Progenitor cell of endocrine pancreas (in vitro differentiated cells): ENCODE data around the gene MLF1. TPM values are rescaled to one million over a fixed set of nuclear protein-coding genes. Genes with fewer than 3 reads are reported as not detected.
A peak's percentile ranks its signal among the peaks of the same experiment; 100 is the strongest.

Source experiments
- DNase-seq: peaks from one replicate; pipeline ENCODE4 v3.0.0; 2021; ENCODE audit warnings: low spot score; ENCODE audit not compliant: unreplicated experiment
- H3K27ac Mint-ChIP-seq: 2 replicates; pipeline ENCODE4 v1.8.0; 2021; ENCODE audit warnings: mild to moderate bottlenecking, moderate library complexity, mixed read lengths
- H3K27me3 Mint-ChIP-seq: 2 replicates; pipeline ENCODE4 v1.8.0; 2021; ENCODE audit warnings: mixed read lengths
- H3K36me3 Mint-ChIP-seq: 2 replicates; pipeline ENCODE4 v1.8.0; 2022; ENCODE audit warnings: mixed read lengths; ENCODE audit not compliant: insufficient read depth
- H3K4me1 Mint-ChIP-seq: 2 replicates; pipeline ENCODE4 v1.8.0; 2021; ENCODE audit warnings: low read depth, mixed read lengths
- H3K4me3 Mint-ChIP-seq: 2 replicates; pipeline ENCODE4 v1.8.0; 2021; ENCODE audit warnings: low read depth, mild to moderate bottlenecking, moderate library complexity, mixed read lengths
- H3K9me3 Mint-ChIP-seq: 2 replicates; pipeline ENCODE4 v1.8.0; 2021; ENCODE audit warnings: low read depth, mixed read lengths
- total RNA-seq: library from RNA; stranded (reverse); gene quantifications from 2 replicates; pipeline ENCODE4 v1.2.1, GENCODE V29; 2021
- TF ChIP-seq, protein P1 (sequence below): fragments of 200-600 bp; sonication (generic); IDR thresholded peaks from one replicate; pipeline ENCODE4 v1.5.0; 2021; ENCODE audit warnings: antibody characterized with exemption, mild to moderate bottlenecking; ENCODE audit not compliant: unreplicated experiment

The MLF1 gene
- total RNA-seq, 1 donor from 2014 or later, result 21.7 TPM

DNA sequence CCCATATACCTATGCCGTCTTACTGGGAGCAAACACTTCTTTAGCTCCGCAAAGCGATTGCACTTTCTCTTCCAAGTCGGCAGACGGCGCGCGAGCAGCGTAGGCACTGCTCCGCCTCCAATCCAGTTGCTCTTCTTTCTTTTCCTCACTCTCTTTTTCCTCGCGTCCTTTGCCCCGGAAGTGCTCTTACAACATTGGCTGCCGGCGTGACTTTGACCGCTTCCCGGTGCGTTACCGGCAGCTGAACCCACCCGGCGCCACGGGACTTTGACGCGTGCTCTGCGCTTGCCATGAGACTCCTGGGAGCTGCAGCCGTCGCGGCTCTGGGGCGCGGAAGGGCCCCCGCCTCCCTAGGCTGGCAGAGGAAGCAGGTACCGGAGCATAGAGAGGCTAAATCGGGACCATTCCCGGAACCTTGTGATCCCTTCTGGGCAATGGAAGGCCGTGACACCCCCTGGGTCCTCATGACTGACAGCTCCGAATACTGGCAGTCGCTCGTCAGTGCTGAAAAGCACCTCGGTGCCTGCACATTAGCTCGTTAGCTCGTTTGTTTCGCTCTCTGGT, 73.4 kb downstream of the MLF1 start, which contains the start of gene GFM1:
Gene GFM1, plus strand, starts transcription at position 183 of the 564 bp plus-strand sequence. Its CDS starts 108 bp downstream, at position 291.
- H3K36me3 Mint-ChIP-seq, result peaks cover 2% of the 10 kb centered on the region
- H3K9me3 Mint-ChIP-seq, result no peaks in the 10 kb centered on the region
- H3K27ac Mint-ChIP-seq, result peak within 1 kb of the TSS; percentile 96
- TF ChIP-seq, protein P1, sequence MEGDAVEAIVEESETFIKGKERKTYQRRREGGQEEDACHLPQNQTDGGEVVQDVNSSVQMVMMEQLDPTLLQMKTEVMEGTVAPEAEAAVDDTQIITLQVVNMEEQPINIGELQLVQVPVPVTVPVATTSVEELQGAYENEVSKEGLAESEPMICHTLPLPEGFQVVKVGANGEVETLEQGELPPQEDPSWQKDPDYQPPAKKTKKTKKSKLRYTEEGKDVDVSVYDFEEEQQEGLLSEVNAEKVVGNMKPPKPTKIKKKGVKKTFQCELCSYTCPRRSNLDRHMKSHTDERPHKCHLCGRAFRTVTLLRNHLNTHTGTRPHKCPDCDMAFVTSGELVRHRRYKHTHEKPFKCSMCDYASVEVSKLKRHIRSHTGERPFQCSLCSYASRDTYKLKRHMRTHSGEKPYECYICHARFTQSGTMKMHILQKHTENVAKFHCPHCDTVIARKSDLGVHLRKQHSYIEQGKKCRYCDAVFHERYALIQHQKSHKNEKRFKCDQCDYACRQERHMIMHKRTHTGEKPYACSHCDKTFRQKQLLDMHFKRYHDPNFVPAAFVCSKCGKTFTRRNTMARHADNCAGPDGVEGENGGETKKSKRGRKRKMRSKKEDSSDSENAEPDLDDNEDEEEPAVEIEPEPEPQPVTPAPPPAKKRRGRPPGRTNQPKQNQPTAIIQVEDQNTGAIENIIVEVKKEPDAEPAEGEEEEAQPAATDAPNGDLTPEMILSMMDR, result peak; percentile 84
- peaks cover 6% of the 10 kb centered on the region for H3K4me1 Mint-ChIP-seq
- H3K4me3 Mint-ChIP-seq, result peak within 1 kb of the TSS; percentile 95
- H3K27me3 Mint-ChIP-seq, result no peaks in the 10 kb centered on the region
- DNase-seq, result peak; percentile 72

DNA sequence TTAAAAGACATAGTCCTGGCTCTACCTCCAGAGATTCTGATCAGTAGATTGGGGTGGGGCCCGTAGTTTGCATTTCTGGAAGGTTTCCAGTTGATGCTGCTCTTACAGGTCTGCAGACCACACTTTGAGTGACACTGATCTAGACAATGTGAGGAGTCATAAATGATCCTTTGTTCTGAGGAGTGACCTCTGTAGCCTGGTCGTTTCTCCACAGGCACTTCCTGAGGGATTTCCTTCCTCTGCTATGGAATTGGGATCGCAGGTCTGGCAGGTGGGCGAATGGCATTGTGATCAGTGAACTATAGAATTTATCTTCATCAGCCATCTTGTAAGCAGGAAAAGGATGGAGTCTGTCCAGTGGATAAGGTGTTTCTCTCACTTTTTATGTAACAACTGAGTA, 78.8 kb downstream of the MLF1 start:
- Mint-ChIP-seq H3K9me3 (no peaks in the 10 kb centered on the region), H3K27ac (no peak overlapping the region), H3K4me3 (no peak overlapping the region), H3K4me1 (peaks cover 6% of the 10 kb centered on the region), H3K36me3 (peaks cover 5% of the 10 kb centered on the region), H3K27me3 (no peaks in the 10 kb centered on the region)
- TF ChIP-seq, protein P1, result no peak
- no peak for DNase-seq

DNA sequence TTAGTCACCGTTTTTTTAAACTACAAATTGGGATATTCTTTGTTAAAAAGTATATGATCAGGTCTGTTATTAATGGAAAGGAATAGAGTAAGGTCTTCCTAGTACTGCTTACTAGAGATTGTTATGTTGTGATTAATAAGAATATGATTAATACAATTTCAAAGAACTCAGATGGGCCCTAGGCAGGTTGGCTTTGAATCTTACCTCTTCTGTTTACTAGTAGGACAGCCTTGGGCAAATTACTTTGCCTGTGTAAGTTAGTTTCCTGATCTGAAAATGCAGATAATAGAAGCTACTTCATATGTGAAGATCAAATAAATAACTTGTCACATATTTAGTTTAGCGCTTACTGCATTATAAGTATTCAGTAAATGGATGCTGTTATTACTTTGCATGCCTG, 80.2 kb downstream of the MLF1 start:
- TF ChIP-seq, protein P1, result no peak
- Mint-ChIP-seq H3K4me1 (no peaks in the 10 kb centered on the region), H3K4me3 (no peak overlapping the region), H3K9me3 (no peaks in the 10 kb centered on the region), H3K36me3 (peaks cover 8% of the 10 kb centered on the region), H3K27ac (no peak overlapping the region), H3K27me3 (no peaks in the 10 kb centered on the region)
- no peak for DNase-seq

DNA sequence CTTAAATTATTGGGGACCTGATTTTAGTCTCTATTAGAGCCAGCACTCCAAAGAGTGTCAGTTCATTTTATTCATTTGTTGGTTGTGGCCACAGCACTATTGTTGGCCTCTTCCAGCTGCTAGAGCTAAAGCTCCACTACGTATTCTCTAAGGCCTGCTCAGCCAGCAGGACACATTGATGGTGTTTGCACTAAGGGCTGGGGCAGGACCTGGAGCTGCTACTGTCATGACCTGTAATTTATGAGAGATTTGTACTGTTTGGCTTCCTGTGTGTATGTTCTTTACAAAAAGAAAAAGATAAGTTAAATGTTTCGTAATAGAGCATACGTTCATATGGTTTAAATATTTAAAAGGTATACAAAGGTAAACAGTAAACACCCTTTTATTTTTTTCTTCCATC, 81.5 kb downstream of the MLF1 start:
- H3K4me1 Mint-ChIP-seq, result peaks cover under 1% of the 10 kb centered on the region
- no peaks in the 10 kb centered on the region for H3K9me3 Mint-ChIP-seq
- peaks cover 7% of the 10 kb centered on the region for H3K36me3 Mint-ChIP-seq
- TF ChIP-seq, protein P1, result no peak
- no peak overlapping the region for H3K27ac Mint-ChIP-seq
- no peak for DNase-seq
- no peak overlapping the region for H3K4me3 Mint-ChIP-seq
- H3K27me3 Mint-ChIP-seq, result no peaks in the 10 kb centered on the region

Other genes with a start within 250 kb of the MLF1 start
- gene GFM1, start 73.3 kb downstream of the MLF1 start, total RNA-seq, result 33.2 and 34.4 TPM in 2 replicates
- 12.3 and 13.3 TPM in 2 replicates for gene LXN, start 101.5 kb downstream of the MLF1 start, total RNA-seq
- 1.1 and 3.3 TPM in 2 replicates for gene RARRES1, start 161.3 kb downstream of the MLF1 start, total RNA-seq
- gene MFSD1, start 230.9 kb downstream of the MLF1 start, total RNA-seq, result 17.6 and 17.8 TPM in 2 replicates